HEK293 (cell line): ENCODE measurements around the gene FSCN2.
A peak's percentile ranks its signal among the peaks of the same experiment; 100 is the strongest.

ENCODE experiments used
- KLF16 ChIP-seq: fragments of 450-650 bp; formaldehyde crosslinking; IDR thresholded peaks from 2 replicates; pipeline ENCODE4 v1.5.1; 2017; ENCODE audit warnings: missing biosample characterization, missing genetic modification characterization
- KLF9 ChIP-seq: fragments of 450-650 bp; formaldehyde crosslinking; IDR thresholded peaks from 2 replicates; pipeline ENCODE4 v1.5.1; 2016; ENCODE audit warnings: missing biosample characterization, missing genetic modification characterization, low read depth
- ZBTB44 ChIP-seq: fragments of 450-650 bp; IDR thresholded peaks from 2 replicates; pipeline ENCODE4 v1.5.1; 2018; ENCODE audit warnings: missing biosample characterization, mild to moderate bottlenecking, missing genetic modification characterization
- ZIC2 ChIP-seq: fragments of 450-650 bp; formaldehyde crosslinking; IDR thresholded peaks from 2 replicates; pipeline ENCODE4 v1.5.1; 2016; ENCODE audit warnings: missing biosample characterization, missing genetic modification characterization
- ZNF10 ChIP-seq: fragments of 450-650 bp; formaldehyde crosslinking; IDR thresholded peaks from 2 replicates; pipeline ENCODE4 v1.5.1; 2017; ENCODE audit warnings: missing biosample characterization, missing genetic modification characterization
- ZNF112 ChIP-seq: fragments of 450-650 bp; formaldehyde crosslinking; IDR thresholded peaks from 2 replicates; pipeline ENCODE4 v1.5.0; 2017; ENCODE audit warnings: missing biosample characterization, missing genetic modification characterization
- ZNF155 ChIP-seq: fragments of 450-650 bp; formaldehyde crosslinking; IDR thresholded peaks from 2 replicates; pipeline ENCODE4 v1.5.1; 2016; ENCODE audit warnings: missing biosample characterization, missing genetic modification characterization
- ZNF214 ChIP-seq: fragments of 450-650 bp; formaldehyde crosslinking; IDR thresholded peaks from 2 replicates; pipeline ENCODE4 v1.5.1; 2017; ENCODE audit warnings: missing biosample characterization, mild to moderate bottlenecking, missing genetic modification characterization, borderline replicate concordance
- ZNF223 ChIP-seq: fragments of 450-650 bp; formaldehyde crosslinking; IDR thresholded peaks from 2 replicates; pipeline ENCODE4 v1.5.1; 2016; ENCODE audit warnings: missing biosample characterization, missing genetic modification characterization
- ZNF280D ChIP-seq: fragments of 450-650 bp; formaldehyde crosslinking; IDR thresholded peaks from 2 replicates; pipeline ENCODE4 v1.5.1; 2016; ENCODE audit warnings: missing biosample characterization, missing genetic modification characterization
- ZNF366 ChIP-seq: fragments of 450-650 bp; formaldehyde crosslinking; conservative IDR thresholded peaks from 2 replicates; pipeline ENCODE4 v1.5.1; 2016; ENCODE audit warnings: missing biosample characterization, missing genetic modification characterization
- ZNF394 ChIP-seq: fragments of 450-650 bp; formaldehyde crosslinking; IDR thresholded peaks from 2 replicates; pipeline ENCODE4 v1.5.1; 2016; ENCODE audit warnings: missing biosample characterization, missing genetic modification characterization, mild to moderate bottlenecking, moderate library complexity, borderline replicate concordance
- ZNF555 ChIP-seq: fragments of 450-650 bp; formaldehyde crosslinking; conservative IDR thresholded peaks from 2 replicates; pipeline ENCODE4 v1.5.1; 2017; ENCODE audit warnings: missing biosample characterization, mild to moderate bottlenecking, missing genetic modification characterization, inconsistent platforms
- ZNF792 ChIP-seq: fragments of 450-650 bp; formaldehyde crosslinking; IDR thresholded peaks from 2 replicates; pipeline ENCODE4 v1.5.1; 2016; ENCODE audit warnings: missing biosample characterization, missing genetic modification characterization
- ZSCAN16 ChIP-seq: fragments of 450-650 bp; formaldehyde crosslinking; IDR thresholded peaks from 2 replicates; pipeline ENCODE4 v1.5.1; 2016; ENCODE audit warnings: missing biosample characterization, missing genetic modification characterization
- ZSCAN30 ChIP-seq: fragments of 450-650 bp; IDR thresholded peaks from 2 replicates; pipeline ENCODE4 v1.5.1; 2018; ENCODE audit warnings: missing biosample characterization, mild to moderate bottlenecking, missing genetic modification characterization, moderate library complexity
- TF ChIP-seq, protein P1 (sequence below): fragments of 450-650 bp; formaldehyde crosslinking; IDR thresholded peaks from 2 replicates; pipeline ENCODE4 v1.5.1; 2016; ENCODE audit warnings: missing biosample characterization, missing genetic modification characterization
- TF ChIP-seq, protein P2 (sequence below): fragments of 450-650 bp; formaldehyde crosslinking; IDR thresholded peaks from 2 replicates; pipeline ENCODE4 v1.5.1; 2016; ENCODE audit warnings: missing biosample characterization, missing genetic modification characterization, borderline replicate concordance
- TF ChIP-seq, protein P3 (sequence below): fragments of 450-650 bp; formaldehyde crosslinking; IDR thresholded peaks from 2 replicates; pipeline ENCODE4 v1.5.1; 2016; ENCODE audit warnings: missing biosample characterization, missing genetic modification characterization, borderline replicate concordance
- TF ChIP-seq, protein P4 (sequence below): IDR thresholded peaks from 2 replicates; pipeline ENCODE4 v1.6.1; 2011; ENCODE audit warnings: mild to moderate bottlenecking, low read depth, low read length, borderline replicate concordance
- TF ChIP-seq, protein P5 (sequence below): fragments of 450-650 bp; formaldehyde crosslinking; IDR thresholded peaks from 2 replicates; pipeline ENCODE4 v1.5.1; 2016; ENCODE audit warnings: missing biosample characterization, missing genetic modification characterization

Gene FSCN2

GRCh38 chr17:81573794-81574642 is 45.8 kb downstream of the FSCN2 start (continued):
- TF ChIP-seq, protein P1, sequence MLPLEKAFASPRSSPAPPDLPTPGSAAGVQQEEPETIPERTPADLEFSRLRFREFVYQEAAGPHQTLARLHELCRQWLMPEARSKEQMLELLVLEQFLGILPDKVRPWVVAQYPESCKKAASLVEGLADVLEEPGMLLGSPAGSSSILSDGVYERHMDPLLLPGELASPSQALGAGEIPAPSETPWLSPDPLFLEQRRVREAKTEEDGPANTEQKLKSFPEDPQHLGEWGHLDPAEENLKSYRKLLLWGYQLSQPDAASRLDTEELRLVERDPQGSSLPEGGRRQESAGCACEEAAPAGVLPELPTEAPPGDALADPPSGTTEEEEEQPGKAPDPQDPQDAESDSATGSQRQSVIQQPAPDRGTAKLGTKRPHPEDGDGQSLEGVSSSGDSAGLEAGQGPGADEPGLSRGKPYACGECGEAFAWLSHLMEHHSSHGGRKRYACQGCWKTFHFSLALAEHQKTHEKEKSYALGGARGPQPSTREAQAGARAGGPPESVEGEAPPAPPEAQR = no peak
- TF ChIP-seq ZBTB44 (tag by site-specific recombination) = no peak; the same call in 1 of the 2 replicates
- no peak for TF ChIP-seq ZNF223 (tag by site-specific recombination)
- no peak for TF ChIP-seq ZNF155
- no peak for TF ChIP-seq ZNF555 (tag by site-specific recombination)
- TF ChIP-seq ZNF10 (tag by site-specific recombination) = no peak
- TF ChIP-seq ZNF214 (tag by site-specific recombination) = no peak
- TF ChIP-seq ZNF394 (tag by site-specific recombination) = no peak
- no peak for TF ChIP-seq ZNF112 (tag by site-specific recombination)
- TF ChIP-seq ZNF792 (tag by site-specific recombination) = no peak
- peak; percentile 88 for TF ChIP-seq ZIC2 (tag by site-specific recombination)
- no peak for TF ChIP-seq KLF16 (tag by site-specific recombination)
- TF ChIP-seq ZSCAN16 (tag by site-specific recombination) = no peak
- TF ChIP-seq ZSCAN30 (tag by site-specific recombination) = no peak
- TF ChIP-seq, protein P2, sequence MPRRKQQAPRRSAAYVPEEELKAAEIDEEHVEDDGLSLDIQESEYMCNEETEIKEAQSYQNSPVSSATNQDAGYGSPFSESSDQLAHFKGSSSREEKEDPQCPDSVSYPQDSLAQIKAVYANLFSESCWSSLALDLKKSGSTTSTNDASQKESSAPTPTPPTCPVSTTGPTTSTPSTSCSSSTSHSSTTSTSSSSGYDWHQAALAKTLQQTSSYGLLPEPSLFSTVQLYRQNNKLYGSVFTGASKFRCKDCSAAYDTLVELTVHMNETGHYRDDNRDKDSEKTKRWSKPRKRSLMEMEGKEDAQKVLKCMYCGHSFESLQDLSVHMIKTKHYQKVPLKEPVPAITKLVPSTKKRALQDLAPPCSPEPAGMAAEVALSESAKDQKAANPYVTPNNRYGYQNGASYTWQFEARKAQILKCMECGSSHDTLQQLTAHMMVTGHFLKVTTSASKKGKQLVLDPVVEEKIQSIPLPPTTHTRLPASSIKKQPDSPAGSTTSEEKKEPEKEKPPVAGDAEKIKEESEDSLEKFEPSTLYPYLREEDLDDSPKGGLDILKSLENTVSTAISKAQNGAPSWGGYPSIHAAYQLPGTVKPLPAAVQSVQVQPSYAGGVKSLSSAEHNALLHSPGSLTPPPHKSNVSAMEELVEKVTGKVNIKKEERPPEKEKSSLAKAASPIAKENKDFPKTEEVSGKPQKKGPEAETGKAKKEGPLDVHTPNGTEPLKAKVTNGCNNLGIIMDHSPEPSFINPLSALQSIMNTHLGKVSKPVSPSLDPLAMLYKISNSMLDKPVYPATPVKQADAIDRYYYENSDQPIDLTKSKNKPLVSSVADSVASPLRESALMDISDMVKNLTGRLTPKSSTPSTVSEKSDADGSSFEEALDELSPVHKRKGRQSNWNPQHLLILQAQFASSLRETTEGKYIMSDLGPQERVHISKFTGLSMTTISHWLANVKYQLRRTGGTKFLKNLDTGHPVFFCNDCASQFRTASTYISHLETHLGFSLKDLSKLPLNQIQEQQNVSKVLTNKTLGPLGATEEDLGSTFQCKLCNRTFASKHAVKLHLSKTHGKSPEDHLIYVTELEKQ (tag by site-specific recombination) = 0 out of 2 replicates have a peak, but pooled peaks have one; percentile 49
- 0 out of 2 replicates have a peak, but pooled peaks have one; percentile 32 for TF ChIP-seq ZNF366
- TF ChIP-seq, protein P3, sequence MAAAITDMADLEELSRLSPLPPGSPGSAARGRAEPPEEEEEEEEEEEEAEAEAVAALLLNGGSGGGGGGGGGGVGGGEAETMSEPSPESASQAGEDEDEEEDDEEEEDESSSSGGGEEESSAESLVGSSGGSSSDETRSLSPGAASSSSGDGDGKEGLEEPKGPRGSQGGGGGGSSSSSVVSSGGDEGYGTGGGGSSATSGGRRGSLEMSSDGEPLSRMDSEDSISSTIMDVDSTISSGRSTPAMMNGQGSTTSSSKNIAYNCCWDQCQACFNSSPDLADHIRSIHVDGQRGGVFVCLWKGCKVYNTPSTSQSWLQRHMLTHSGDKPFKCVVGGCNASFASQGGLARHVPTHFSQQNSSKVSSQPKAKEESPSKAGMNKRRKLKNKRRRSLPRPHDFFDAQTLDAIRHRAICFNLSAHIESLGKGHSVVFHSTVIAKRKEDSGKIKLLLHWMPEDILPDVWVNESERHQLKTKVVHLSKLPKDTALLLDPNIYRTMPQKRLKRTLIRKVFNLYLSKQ (tag by site-specific recombination) = no peak
- TF ChIP-seq, protein P4, sequence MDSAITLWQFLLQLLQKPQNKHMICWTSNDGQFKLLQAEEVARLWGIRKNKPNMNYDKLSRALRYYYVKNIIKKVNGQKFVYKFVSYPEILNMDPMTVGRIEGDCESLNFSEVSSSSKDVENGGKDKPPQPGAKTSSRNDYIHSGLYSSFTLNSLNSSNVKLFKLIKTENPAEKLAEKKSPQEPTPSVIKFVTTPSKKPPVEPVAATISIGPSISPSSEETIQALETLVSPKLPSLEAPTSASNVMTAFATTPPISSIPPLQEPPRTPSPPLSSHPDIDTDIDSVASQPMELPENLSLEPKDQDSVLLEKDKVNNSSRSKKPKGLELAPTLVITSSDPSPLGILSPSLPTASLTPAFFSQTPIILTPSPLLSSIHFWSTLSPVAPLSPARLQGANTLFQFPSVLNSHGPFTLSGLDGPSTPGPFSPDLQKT = no peak
- TF ChIP-seq, protein P5, sequence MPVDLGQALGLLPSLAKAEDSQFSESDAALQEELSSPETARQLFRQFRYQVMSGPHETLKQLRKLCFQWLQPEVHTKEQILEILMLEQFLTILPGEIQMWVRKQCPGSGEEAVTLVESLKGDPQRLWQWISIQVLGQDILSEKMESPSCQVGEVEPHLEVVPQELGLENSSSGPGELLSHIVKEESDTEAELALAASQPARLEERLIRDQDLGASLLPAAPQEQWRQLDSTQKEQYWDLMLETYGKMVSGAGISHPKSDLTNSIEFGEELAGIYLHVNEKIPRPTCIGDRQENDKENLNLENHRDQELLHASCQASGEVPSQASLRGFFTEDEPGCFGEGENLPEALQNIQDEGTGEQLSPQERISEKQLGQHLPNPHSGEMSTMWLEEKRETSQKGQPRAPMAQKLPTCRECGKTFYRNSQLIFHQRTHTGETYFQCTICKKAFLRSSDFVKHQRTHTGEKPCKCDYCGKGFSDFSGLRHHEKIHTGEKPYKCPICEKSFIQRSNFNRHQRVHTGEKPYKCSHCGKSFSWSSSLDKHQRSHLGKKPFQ (tag by site-specific recombination) = peak; percentile 39; the same call in 1 of the 2 replicates
- TF ChIP-seq ZNF280D (tag by site-specific recombination) = no peak
- no peak for TF ChIP-seq KLF9
